ENCODE measurements around the gene ACP2. TPM values are rescaled to one million over a fixed set of nuclear protein-coding genes. Genes with fewer than 3 reads are reported as not detected.

The ACP2 gene
- total RNA-seq, 1 donor from 2014 or later: 42.2 TPM

- Mint-ChIP-seq H3K27me3 (no peaks in the 10 kb centered on the region), H3K4me1 (ENCODE audit: unreplicated experiment) (peaks cover 35% of the 10 kb centered on the region), H3K36me3 (no peaks in the 10 kb centered on the region), H3K4me3 (no peak overlapping the region), H3K9me3 (no peaks in the 10 kb centered on the region), H3K27ac (no peak overlapping the region)
- no peak for DNase-seq (ENCODE audit: extremely low spot score, unreplicated experiment)
- TF ChIP-seq CTCF (conservative IDR thresholded peaks at IDR 0.05): no peak
These were observed 7.8 kb upstream of the ACP2 start for GRCh38 chr11:47256374-47256773.

GRCh38 chr11:47254386-47254785 lies 5.8 kb upstream of the ACP2 start:
- Mint-ChIP-seq H3K36me3 (no peaks in the 10 kb centered on the region), H3K4me3 (peak overlapping the region; percentile 54)

GRCh38 chr11:47253660-47254059 lies 5.0 kb upstream of the ACP2 start:
- Mint-ChIP-seq H3K4me1 (ENCODE audit: unreplicated experiment) (peaks cover 33% of the 10 kb centered on the region), H3K36me3 (no peaks in the 10 kb centered on the region), H3K27ac (peak overlapping the region; percentile 48), H3K27me3 (no peaks in the 10 kb centered on the region), H3K4me3 (no peak overlapping the region), H3K9me3 (no peaks in the 10 kb centered on the region)
- DNase-seq (ENCODE audit: extremely low spot score, unreplicated experiment): no peak
- no peak for TF ChIP-seq CTCF (conservative IDR thresholded peaks at IDR 0.05)

More at GRCh38 chr11:47254386-47254785, 5.8 kb upstream of the ACP2 start:
- H3K27ac Mint-ChIP-seq: peak overlapping the region; percentile 48
- no peaks in the 10 kb centered on the region for H3K9me3 Mint-ChIP-seq
- H3K27me3 Mint-ChIP-seq: no peaks in the 10 kb centered on the region
- DNase-seq (ENCODE audit: extremely low spot score, unreplicated experiment): no peak
- peaks cover 33% of the 10 kb centered on the region for H3K4me1 Mint-ChIP-seq (ENCODE audit: unreplicated experiment)
- TF ChIP-seq CTCF (conservative IDR thresholded peaks at IDR 0.05): no peak

GRCh38 chr11:47251751-47252150 lies 3.1 kb upstream of the ACP2 start:
- no peaks in the 10 kb centered on the region for H3K9me3 Mint-ChIP-seq
- TF ChIP-seq CTCF (conservative IDR thresholded peaks at IDR 0.05): no peak
- H3K4me3 Mint-ChIP-seq: peak overlapping the region; percentile 44
- no peaks in the 10 kb centered on the region for H3K36me3 Mint-ChIP-seq
- peaks cover 30% of the 10 kb centered on the region for H3K4me1 Mint-ChIP-seq (ENCODE audit: unreplicated experiment)
- no peak for DNase-seq (ENCODE audit: extremely low spot score, unreplicated experiment)
- H3K27me3 Mint-ChIP-seq: no peaks in the 10 kb centered on the region
- H3K27ac Mint-ChIP-seq: no peak overlapping the region

- H3K4me1 Mint-ChIP-seq (ENCODE audit: unreplicated experiment): peaks cover 22% of the 10 kb centered on the region
- H3K9me3 Mint-ChIP-seq: no peaks in the 10 kb centered on the region
- no peaks in the 10 kb centered on the region for H3K36me3 Mint-ChIP-seq
- peak overlapping the region; percentile 99 for H3K27ac Mint-ChIP-seq
- DNase-seq (ENCODE audit: extremely low spot score, unreplicated experiment): no peak
- no peak for TF ChIP-seq CTCF (conservative IDR thresholded peaks at IDR 0.05)
- no peaks in the 10 kb centered on the region for H3K27me3 Mint-ChIP-seq
- H3K4me3 Mint-ChIP-seq: peak overlapping the region; percentile 100
These were observed 733 bp upstream of the ACP2 start for GRCh38 chr11:47249378-47249715.

- Mint-ChIP-seq H3K27ac (peak overlapping the region; percentile 99), H3K4me3 (peak overlapping the region; percentile 100)
- DNase-seq (ENCODE audit: extremely low spot score, unreplicated experiment): no peak
These were observed 330 bp downstream of the ACP2 start for GRCh38 chr11:47248304-47248663.

More at GRCh38 chr11:47248304-47248663, 330 bp downstream of the ACP2 start:
- peaks cover 14% of the 10 kb centered on the region for H3K4me1 Mint-ChIP-seq (ENCODE audit: unreplicated experiment)
- TF ChIP-seq CTCF (conservative IDR thresholded peaks at IDR 0.05): no peak
- no peaks in the 10 kb centered on the region for H3K9me3 Mint-ChIP-seq
- no peaks in the 10 kb centered on the region for H3K36me3 Mint-ChIP-seq
- no peaks in the 10 kb centered on the region for H3K27me3 Mint-ChIP-seq

Measured in type B pancreatic cell (in vitro differentiated cells).